Urinary bladder (tissue), 4 donors: ENCODE results near the gene LCE3C. TPM values are rescaled to one million over a fixed set of nuclear protein-coding genes. Genes with fewer than 3 reads are reported as not detected.
"Not testable (repeated sequence)": the region's sequence is repeated elsewhere in the genome, so short reads cannot be mapped to it uniquely, and the experiment has no call there.

Source experiments
- DNase-seq: peaks from one replicate; pipeline ENCODE4 v3.0.0-alpha.2; 2015; ENCODE audit errors: extremely low spot score
- H3K27ac ChIP-seq: one replicate; pipeline ENCODE4 v1.5.1; 2013; ENCODE audit warnings: low read depth, mild to moderate bottlenecking, moderate library complexity
- H3K36me3 ChIP-seq: one replicate; pipeline ENCODE4 v1.6.1; 2013; ENCODE audit warnings: mild to moderate bottlenecking, moderate library complexity; ENCODE audit not compliant: insufficient read depth
- H3K4me1 ChIP-seq: one replicate; pipeline ENCODE4 v1.6.1; 2013; ENCODE audit warnings: mild to moderate bottlenecking, moderate library complexity; ENCODE audit not compliant: insufficient read depth
- H3K4me3 ChIP-seq: one replicate; pipeline ENCODE4 v1.5.1; 2013; ENCODE audit warnings: low read depth, low read length
- WGBS: extraction: QIAGEN DNeasy Blood & Tissue Kit; methylation state at CpG from one replicate; pipeline ENCODE4 v1.1.7; 2013; 5-methylcytosine and 5-hydroxymethylcytosine counted together
- polyA plus RNA-seq: library from polyadenylated mRNA; stranded (reverse); fragments of 200-250 nt; gene quantifications from one replicate; pipeline ENCODE4 v1.2.3, GENCODE V29; 2013
- total RNA-seq: library from RNA; depleted of rRNA; stranded (reverse); fragments of >200 nt; gene quantifications from one replicate; pipeline ENCODE4 v1.2.3, GENCODE V29; 2014
- donor health status: healthy with polysubstance abuse.
- donor health status: healthy.

The LCE3C gene
- total RNA-seq (not detected), polyA plus RNA-seq (not detected)

GRCh38 chr1:152599934-152600333 lies at the start of gene LCE3C:
Gene LCE3C, plus strand, starts transcription at chr1:152600234. Its CDS starts 498 bp downstream, at chr1:152600732.
- Histone ChIP-seq H3K4me1 (no peaks in the 10 kb centered on the region), H3K4me3 (no peak within 1 kb of the TSS), H3K36me3 (no peaks in the 10 kb centered on the region), H3K27ac (no peak within 1 kb of the TSS)
- DNase-seq: no peak
- 72% methylated on average over 4 of the region's 4 CpGs for WGBS

DNA sequence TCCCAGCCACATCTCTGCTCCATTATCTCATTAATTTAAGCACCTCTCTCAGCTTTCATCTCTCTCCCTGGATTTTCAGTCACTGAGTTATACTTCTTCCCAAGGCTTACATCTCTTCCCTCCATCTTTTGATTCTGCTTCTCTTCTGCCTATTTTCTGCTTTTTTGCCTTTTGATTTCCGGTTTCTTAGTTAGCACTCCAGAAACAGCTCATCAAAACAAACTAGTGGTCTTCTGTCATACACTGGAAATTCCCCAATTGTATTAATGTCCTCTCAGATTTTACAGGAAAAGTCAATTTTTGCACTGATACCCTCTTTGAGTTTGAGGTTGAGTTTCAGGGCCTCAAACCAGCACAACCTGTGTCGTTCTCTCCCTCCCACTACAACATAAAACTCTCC lies 34.9 kb upstream of the LCE3C start:
- Histone ChIP-seq H3K36me3 (no peaks in the 10 kb centered on the region), H3K4me1 (no peaks in the 10 kb centered on the region), H3K4me3 (no peak overlapping the region), H3K27ac (no peak overlapping the region)
- no peak for DNase-seq
- WGBS: 62% methylated on average over 2 of the region's 2 CpGs

GRCh38 chr1:152565535-152566215 lies 34.4 kb upstream of the LCE3C start:
- no peak for DNase-seq
- 83% methylated on average over 14 of the region's 14 CpGs for WGBS
- no peaks in the 10 kb centered on the region for H3K36me3 ChIP-seq
- no peak overlapping the region for H3K27ac ChIP-seq
- H3K4me3 ChIP-seq: no peak overlapping the region
- no peaks in the 10 kb centered on the region for H3K4me1 ChIP-seq

DNA sequence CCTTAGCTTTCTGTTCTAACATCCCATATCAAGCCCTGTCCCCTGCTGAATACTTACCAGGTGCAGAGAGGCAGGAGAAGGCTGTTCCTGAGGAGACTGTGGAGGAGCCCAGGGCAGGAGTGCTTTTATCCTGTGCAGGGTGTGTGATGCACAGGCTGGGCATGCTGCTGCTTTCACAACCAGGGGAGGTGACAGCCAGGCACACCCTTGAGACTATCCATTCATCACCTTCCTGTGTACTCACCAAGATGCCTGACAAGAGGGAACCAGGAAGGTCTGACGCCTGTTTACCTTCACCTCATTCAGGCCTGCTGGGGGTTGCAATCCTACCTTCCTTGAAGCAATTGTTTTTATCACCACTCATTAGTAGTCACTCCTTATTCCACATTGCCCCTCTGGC lies 33.4 kb upstream of the LCE3C start, which contains the start of gene LCE3E:
Gene LCE3E (minus strand): TSS at position 100 of the 400 bp plus-strand sequence. CDS start 572 bp downstream, outside the sequence.
- H3K4me1 ChIP-seq: no peaks in the 10 kb centered on the region
- H3K27ac ChIP-seq: no peak within 1 kb of the TSS
- DNase-seq: no peak
- H3K36me3 ChIP-seq: no peaks in the 10 kb centered on the region
- no peak within 1 kb of the TSS for H3K4me3 ChIP-seq
- WGBS: 66% methylated on average over 1 of the region's 1 CpG

GRCh38 chr1:152577168-152577567 lies 22.9 kb upstream of the LCE3C start:
- H3K4me1 ChIP-seq: no peaks in the 10 kb centered on the region
- H3K36me3 ChIP-seq: no peaks in the 10 kb centered on the region
- WGBS: 87% methylated on average over 2 of the region's 2 CpGs
- no peak overlapping the region for H3K4me3 ChIP-seq
- H3K27ac ChIP-seq: no peak overlapping the region
- no peak for DNase-seq

GRCh38 chr1:152579526-152579925 lies 20.5 kb upstream of the LCE3C start:
- H3K4me1 ChIP-seq, H3K27ac ChIP-seq, H3K36me3 ChIP-seq, DNase-seq, H3K4me3 ChIP-seq: not testable (repeated sequence)
- 89% methylated on average over 9 of the region's 9 CpGs for WGBS

GRCh38 chr1:152580433-152580832 lies 19.6 kb upstream of the LCE3C start, which contains the start of gene LCE3D:
Gene LCE3D, minus strand, starts transcription at chr1:152580516. Its CDS starts 580 bp downstream, at chr1:152579936.
- no peak for DNase-seq
- H3K4me1 ChIP-seq: no peaks in the 10 kb centered on the region
- no peaks in the 10 kb centered on the region for H3K36me3 ChIP-seq
- H3K4me3 ChIP-seq: no peak within 1 kb of the TSS
- H3K27ac ChIP-seq: no peak within 1 kb of the TSS
- 67% methylated on average over 4 of the region's 4 CpGs for WGBS

DNA sequence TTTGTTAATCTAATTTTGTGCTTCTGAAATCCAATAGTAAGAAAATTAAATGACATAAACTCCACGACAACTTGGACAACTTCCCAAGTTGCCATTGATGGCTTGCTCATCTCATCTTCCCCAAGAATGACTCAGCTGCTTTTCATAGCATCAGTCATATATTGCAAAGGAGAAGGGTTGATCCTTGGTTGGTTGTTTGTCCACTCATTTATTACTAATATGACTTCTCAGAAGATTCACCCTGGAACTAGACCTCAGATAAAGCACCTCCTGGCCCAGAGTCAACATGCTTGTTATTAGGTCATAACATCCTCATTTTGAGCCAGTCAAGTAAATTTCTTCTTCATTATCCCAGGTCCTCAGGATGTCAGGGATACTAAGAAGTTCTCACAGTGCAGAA lies 17.4 kb upstream of the LCE3C start:
- Histone ChIP-seq H3K4me1 (no peaks in the 10 kb centered on the region), H3K27ac (no peak overlapping the region), H3K4me3 (no peak overlapping the region), H3K36me3 (no peaks in the 10 kb centered on the region)
- DNase-seq: no peak
- 66% methylated on average over 1 of the region's 1 CpG for WGBS

GRCh38 chr1:152585586-152585985 lies 14.4 kb upstream of the LCE3C start:
- 56% methylated on average over 1 of the region's 1 CpG for WGBS
- H3K36me3 ChIP-seq: no peaks in the 10 kb centered on the region
- H3K4me3 ChIP-seq: no peak overlapping the region
- DNase-seq: no peak
- no peak overlapping the region for H3K27ac ChIP-seq
- no peaks in the 10 kb centered on the region for H3K4me1 ChIP-seq

GRCh38 chr1:152596986-152597385 lies 3.0 kb upstream of the LCE3C start:
- DNase-seq: no peak
- no peak overlapping the region for H3K4me3 ChIP-seq
- no peak overlapping the region for H3K27ac ChIP-seq
- H3K4me1 ChIP-seq: no peaks in the 10 kb centered on the region
- no peaks in the 10 kb centered on the region for H3K36me3 ChIP-seq
- 88% methylated on average over 2 of the region's 2 CpGs for WGBS

GRCh38 chr1:152613511-152613910 lies 13.5 kb downstream of the LCE3C start, which contains the start of gene LCE3B:
Gene LCE3B, plus strand, starts transcription at chr1:152613811. Its CDS starts 0 bp downstream, at chr1:152613811.
- WGBS: 94% methylated on average over 1 of the region's 1 CpG
- no peak for DNase-seq
- Histone ChIP-seq H3K4me1 (no peaks in the 10 kb centered on the region), H3K36me3 (no peaks in the 10 kb centered on the region), H3K4me3 (no peak within 1 kb of the TSS), H3K27ac (no peak within 1 kb of the TSS)

GRCh38 chr1:152621993-152622392 lies 22.0 kb downstream of the LCE3C start:
- Histone ChIP-seq H3K4me1 (no peaks in the 10 kb centered on the region), H3K4me3 (no peak overlapping the region), H3K27ac (no peak overlapping the region), H3K36me3 (no peaks in the 10 kb centered on the region)
- no peak for DNase-seq
- WGBS: 64% methylated on average over 3 of the region's 3 CpGs

- Histone ChIP-seq H3K4me1 (no peaks in the 10 kb centered on the region), H3K27ac (no peak within 1 kb of the TSS), H3K36me3 (no peaks in the 10 kb centered on the region), H3K4me3 (no peak within 1 kb of the TSS)
- 42% methylated on average over 10 of the region's 10 CpGs for WGBS
- DNase-seq: no peak
These were observed 22.8 kb downstream of the LCE3C start, which contains the start of gene LCE3A for GRCh38 chr1:152622803-152623202. Gene LCE3A, minus strand, starts transcription at chr1:152623103. Its CDS starts 0 bp downstream, at chr1:152623103.

- Histone ChIP-seq H3K36me3 (no peaks in the 10 kb centered on the region), H3K4me1 (no peaks in the 10 kb centered on the region), H3K4me3 (no peak overlapping the region), H3K27ac (no peak overlapping the region)
- 15% methylated on average over 29 of the region's 29 CpGs for WGBS
- DNase-seq: no peak
These were observed 23.3 kb downstream of the LCE3C start for GRCh38 chr1:152623203-152623844.
